ENCODE results near the gene ICA1L.
"Not testable (repeated sequence)": the region's sequence is repeated elsewhere in the genome, so short reads cannot be mapped to it uniquely, and the experiment has no call there.

The ICA1L gene

DNA sequence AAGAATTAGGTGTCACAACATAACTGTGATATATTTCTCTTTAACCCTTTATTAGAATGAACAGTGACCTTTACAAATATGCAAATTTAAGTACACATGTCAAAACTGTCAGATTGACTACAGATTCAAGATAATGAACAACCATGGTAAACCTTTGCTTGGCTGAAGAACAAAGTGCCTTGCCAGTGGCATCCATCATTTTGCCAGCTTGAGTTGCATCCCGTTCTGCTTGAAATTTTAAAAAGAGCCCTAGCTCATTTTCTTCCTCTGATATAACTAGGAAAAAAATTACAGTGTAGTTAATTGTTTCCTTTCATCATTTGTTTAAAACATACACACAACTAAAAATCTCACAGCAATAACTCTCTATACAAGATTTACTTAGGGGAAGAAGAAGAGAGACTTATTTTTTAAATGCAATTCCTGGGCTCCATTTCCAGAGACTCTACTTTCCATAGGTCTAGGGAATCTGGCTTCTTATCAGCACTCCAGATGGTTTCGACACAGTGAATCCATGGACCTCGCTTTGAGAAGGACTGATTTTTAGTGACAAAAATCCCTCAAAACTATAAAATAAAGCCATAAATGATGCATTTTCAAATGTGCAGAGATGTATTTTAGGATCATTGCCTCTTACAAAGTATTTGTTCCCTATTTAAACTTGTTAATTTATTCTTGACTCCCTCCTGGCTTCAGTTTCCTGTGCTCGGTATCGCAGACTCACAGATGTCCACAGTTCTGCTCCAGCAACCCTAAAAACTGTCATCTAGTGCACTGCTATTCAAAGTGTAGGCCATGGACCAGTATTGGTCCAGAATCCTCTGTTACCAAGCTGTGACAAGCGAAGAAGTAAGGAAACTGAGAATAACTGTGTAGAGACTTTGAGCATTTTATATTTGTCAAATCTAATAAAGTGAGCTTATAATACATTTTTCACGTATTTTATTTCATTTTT lies 50.1 kb downstream of the ICA1L start:
- H3K9me3 Mint-ChIP-seq = no peaks in the 10 kb centered on the region
- no peaks in the 10 kb centered on the region for H3K36me3 Mint-ChIP-seq (ENCODE audit: low read depth)
- no peak overlapping the region for H3K27ac Mint-ChIP-seq
- no peak overlapping the region for H3K4me3 Mint-ChIP-seq
- H3K27me3 Mint-ChIP-seq (ENCODE audit: low read depth) = no peaks in the 10 kb centered on the region
- no peaks in the 10 kb centered on the region for H3K4me1 Mint-ChIP-seq (ENCODE audit: low read depth)

DNA sequence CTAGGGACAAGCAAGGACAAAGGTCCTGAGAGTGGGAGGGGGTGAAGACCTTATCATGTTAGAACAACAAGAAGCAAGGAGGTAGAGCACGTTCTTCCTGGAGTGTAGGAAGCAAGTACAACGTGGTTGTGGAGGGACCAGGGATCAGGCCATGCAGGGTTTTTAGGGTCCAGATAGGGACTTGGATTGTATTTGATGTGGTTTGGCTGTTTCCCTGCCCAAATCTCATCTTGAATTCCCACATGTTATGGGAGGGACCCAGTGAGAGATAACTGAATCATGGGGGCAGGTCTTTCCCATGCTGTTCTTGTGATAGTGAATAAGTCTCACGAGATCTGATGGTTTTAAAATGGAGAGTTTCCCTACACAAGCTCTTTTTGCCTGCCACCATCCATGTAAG lies 53.2 kb downstream of the ICA1L start:
- H3K9me3 Mint-ChIP-seq = no peaks in the 10 kb centered on the region
- H3K4me3 Mint-ChIP-seq = no peak overlapping the region
- no peak overlapping the region for H3K27ac Mint-ChIP-seq
- H3K27me3 Mint-ChIP-seq (ENCODE audit: low read depth) = no peaks in the 10 kb centered on the region
- H3K4me1 Mint-ChIP-seq (ENCODE audit: low read depth) = no peaks in the 10 kb centered on the region
- no peaks in the 10 kb centered on the region for H3K36me3 Mint-ChIP-seq (ENCODE audit: low read depth)

DNA sequence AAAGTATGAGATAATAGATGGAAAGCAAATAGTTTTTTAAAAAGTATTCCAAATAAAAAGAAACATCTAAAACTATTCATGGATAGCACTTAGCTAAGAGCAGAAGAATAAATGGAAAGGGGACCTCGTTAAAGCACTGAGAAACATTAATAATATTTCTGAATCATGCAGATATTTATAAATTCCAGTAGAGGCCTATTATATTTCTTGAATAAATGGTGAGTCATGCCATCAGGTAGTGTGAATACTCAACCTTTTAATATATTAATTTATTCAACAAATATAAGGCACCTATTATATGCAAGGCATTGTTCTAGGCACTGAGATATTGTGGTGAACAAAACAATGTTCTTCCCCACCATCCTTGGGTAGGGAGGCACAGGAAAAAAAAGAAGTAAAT lies 53.8 kb downstream of the ICA1L start:
- H3K27me3 Mint-ChIP-seq (ENCODE audit: low read depth) = no peaks in the 10 kb centered on the region
- no peak overlapping the region for H3K4me3 Mint-ChIP-seq
- H3K4me1 Mint-ChIP-seq (ENCODE audit: low read depth) = no peaks in the 10 kb centered on the region
- no peaks in the 10 kb centered on the region for H3K9me3 Mint-ChIP-seq
- H3K36me3 Mint-ChIP-seq (ENCODE audit: low read depth) = no peaks in the 10 kb centered on the region
- no peak overlapping the region for H3K27ac Mint-ChIP-seq

DNA sequence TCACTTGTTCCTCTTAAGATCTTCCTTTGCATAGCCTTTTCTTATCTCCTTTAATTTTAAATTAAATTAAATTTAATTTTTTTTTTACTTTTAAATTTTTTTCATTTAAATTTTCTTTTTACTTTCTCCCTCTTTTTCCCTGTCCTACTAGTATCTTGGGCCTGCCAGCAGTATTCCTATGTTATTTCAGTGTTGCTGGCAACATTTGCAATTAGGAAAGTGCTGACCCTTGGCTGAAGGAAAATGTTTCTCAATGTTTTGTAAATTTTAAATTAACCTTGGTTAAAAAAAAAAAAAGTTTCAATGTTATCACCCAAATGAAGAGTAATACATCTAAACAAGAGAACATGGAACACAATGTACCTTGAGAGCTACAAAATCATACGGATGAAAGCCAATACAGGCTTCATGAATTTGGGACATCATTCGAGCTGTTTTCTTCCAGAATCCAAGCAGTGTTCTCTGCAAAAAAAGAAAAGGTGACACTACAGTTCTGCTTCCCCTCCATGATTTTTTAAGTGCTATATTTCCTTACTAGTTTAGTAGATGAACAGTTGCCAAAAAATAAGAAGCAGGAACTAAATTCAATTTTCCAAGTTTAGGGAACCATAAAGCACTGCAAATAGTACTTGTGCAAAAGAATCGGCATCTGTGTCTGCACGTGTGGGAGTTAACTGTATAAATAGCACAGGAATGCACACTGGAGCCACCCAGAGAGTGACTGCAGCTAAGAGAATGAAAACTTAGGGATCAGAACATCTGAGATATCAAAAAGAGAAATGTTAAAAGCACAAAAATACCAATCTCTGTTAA lies 55.8 kb downstream of the ICA1L start:
- no peaks in the 10 kb centered on the region for H3K9me3 Mint-ChIP-seq
- no peaks in the 10 kb centered on the region for H3K36me3 Mint-ChIP-seq (ENCODE audit: low read depth)
- no peak overlapping the region for H3K27ac Mint-ChIP-seq
- H3K4me1 Mint-ChIP-seq (ENCODE audit: low read depth) = no peaks in the 10 kb centered on the region
- no peaks in the 10 kb centered on the region for H3K27me3 Mint-ChIP-seq (ENCODE audit: low read depth)
- no peak overlapping the region for H3K4me3 Mint-ChIP-seq

DNA sequence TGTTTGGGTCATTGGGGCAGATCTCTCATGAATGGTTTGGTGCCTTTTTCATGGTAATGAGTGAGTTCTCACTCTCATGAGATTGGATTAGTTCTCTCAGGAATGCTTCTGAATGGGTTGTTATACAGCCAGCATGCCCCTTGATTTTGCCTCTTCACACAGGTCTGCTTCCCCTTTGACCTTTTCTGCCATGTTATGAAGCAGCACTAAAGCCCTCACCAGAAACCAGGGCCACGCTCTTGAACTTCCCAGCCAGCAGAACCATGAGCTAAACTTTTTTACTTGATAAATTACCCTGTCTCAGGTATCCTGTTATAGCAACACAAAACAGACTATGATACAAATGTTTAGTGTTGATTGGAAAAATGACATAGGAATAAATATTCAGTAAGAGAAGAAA lies 57.3 kb downstream of the ICA1L start:
- no peaks in the 10 kb centered on the region for H3K4me1 Mint-ChIP-seq (ENCODE audit: low read depth)
- no peaks in the 10 kb centered on the region for H3K9me3 Mint-ChIP-seq
- no peak overlapping the region for H3K27ac Mint-ChIP-seq
- peaks cover 2% of the 10 kb centered on the region for H3K36me3 Mint-ChIP-seq (ENCODE audit: low read depth)
- H3K27me3 Mint-ChIP-seq (ENCODE audit: low read depth) = no peaks in the 10 kb centered on the region
- no peak overlapping the region for H3K4me3 Mint-ChIP-seq

DNA sequence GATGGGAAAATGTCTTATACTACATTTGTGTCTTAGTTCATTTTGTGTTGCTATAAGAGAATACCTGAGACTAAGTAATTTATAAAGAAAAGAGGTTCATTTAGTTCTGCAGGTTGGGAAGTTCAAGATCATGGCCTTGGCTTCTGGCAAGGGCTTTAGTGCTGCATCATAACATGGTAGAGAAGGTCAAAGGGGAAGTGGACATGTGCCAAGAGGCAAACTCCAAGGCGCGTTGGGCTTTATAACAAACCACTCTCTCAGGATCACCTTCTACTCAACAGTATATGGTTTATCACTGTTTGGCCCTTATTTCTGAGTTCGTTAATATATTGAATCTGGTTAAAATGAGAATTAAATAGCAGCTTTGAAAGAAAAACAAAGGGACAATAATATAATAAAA lies 58.2 kb downstream of the ICA1L start:
- Mint-ChIP-seq H3K36me3 (ENCODE audit: low read depth) (peaks cover 5% of the 10 kb centered on the region), H3K9me3 (peaks cover 3% of the 10 kb centered on the region), H3K4me1 (ENCODE audit: low read depth) (no peaks in the 10 kb centered on the region), H3K4me3 (no peak overlapping the region), H3K27ac (no peak overlapping the region), H3K27me3 (ENCODE audit: low read depth) (no peaks in the 10 kb centered on the region)

DNA sequence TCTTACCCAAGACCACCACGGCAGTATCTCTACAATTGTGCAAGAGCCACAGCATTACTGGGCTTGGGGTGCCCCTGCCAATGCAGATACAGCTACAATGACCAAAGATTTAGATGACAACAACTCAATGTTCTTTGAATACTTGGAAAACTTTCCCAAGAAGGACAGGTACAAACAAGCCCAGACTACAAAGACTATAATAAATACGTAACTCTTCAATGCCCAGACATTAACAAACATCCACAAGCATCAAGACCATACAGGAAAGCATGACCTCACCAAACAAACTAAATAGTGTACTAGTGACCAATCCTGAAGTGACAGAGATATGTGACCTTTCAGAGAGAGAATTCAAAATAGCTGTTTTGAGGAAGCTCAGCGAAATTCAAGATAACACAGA lies 62.8 kb downstream of the ICA1L start:
- Mint-ChIP-seq H3K27ac (no peak overlapping the region), H3K4me3 (no peak overlapping the region), H3K36me3 (ENCODE audit: low read depth) (peaks cover 5% of the 10 kb centered on the region), H3K4me1 (ENCODE audit: low read depth) (no peaks in the 10 kb centered on the region), H3K27me3 (ENCODE audit: low read depth) (no peaks in the 10 kb centered on the region), H3K9me3 (peaks cover 3% of the 10 kb centered on the region)

DNA sequence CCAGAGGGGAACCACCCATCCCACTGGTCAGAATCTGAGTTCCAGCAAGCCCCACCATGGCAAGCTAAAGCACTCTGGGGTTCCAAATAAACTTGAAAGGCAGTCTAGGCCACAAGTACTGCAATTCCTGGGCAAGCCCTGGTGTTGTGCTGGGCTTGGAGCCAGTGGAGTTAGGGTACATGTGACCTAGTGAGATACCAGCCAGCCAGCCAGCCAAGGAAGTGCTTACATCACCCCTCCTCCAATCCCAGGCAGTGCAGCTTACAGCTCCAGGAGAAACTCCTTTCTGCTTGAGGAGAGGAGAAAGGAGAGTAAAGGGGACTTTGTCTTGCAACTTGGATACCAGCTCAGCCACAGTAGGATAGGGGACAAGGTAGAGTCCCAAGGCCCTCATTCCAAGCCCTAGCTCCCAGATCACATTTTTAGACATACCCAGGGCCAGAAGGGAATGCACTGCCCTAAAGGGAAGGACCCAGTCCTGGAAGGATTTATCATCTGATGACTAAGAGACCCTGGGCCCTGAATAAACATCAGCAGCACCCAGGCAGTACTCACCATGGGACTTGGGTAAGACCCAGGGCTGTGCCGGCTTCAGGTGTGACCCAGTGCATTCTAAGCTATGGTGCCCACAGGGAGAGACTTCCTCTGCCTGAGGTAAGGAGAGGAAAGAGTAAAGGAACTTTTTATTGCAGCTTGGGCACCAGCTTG lies 64.0 kb downstream of the ICA1L start:
- H3K4me3 Mint-ChIP-seq; H3K27me3 Mint-ChIP-seq (ENCODE audit: low read depth); H3K9me3 Mint-ChIP-seq; H3K4me1 Mint-ChIP-seq (ENCODE audit: low read depth); H3K36me3 Mint-ChIP-seq (ENCODE audit: low read depth); H3K27ac Mint-ChIP-seq: not testable (repeated sequence)

DNA sequence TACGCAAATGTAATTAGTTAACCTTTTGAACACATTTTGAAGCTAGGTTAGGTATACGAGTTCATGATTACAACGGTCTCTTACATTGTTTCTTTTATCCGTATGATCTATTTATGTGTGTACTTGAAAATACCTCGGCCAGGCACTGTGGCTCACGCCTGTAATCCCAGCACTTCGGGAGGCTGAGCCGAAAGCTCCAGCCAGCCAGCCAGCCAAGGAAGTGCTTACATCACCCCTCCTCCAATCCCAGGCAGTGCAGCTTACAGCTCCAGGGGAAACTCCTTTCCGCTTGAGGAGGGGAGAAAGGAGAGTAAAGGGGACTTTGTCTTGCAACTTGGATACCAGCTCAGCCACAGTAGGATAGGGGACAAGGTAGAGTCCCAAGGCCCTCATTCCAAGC lies 65.7 kb downstream of the ICA1L start:
- H3K4me3 Mint-ChIP-seq; H3K4me1 Mint-ChIP-seq (ENCODE audit: low read depth); H3K9me3 Mint-ChIP-seq; H3K36me3 Mint-ChIP-seq (ENCODE audit: low read depth); H3K27ac Mint-ChIP-seq; H3K27me3 Mint-ChIP-seq (ENCODE audit: low read depth): not testable (repeated sequence)

DNA sequence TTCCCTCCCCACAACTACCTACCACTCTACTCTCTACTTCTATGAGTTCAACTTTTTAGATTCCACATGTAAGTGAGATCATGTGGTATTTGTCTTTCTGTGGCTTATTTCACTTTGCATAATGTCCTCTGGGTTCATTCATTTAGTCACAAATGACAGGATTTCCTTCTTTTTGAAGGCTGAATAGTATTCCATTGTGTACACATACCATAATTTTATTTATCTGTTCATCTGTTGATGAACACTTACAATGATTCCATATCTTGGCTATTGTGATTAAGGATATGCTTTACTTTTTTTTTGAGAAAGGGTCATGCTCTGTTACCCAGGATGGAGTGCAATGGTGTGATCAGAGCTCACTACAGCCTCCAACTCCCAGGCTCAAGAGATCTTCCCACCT lies 73.6 kb downstream of the ICA1L start:
- H3K27ac Mint-ChIP-seq = no peak overlapping the region
- H3K9me3 Mint-ChIP-seq = peaks cover 15% of the 10 kb centered on the region
- no peaks in the 10 kb centered on the region for H3K27me3 Mint-ChIP-seq (ENCODE audit: low read depth)
- no peaks in the 10 kb centered on the region for H3K4me1 Mint-ChIP-seq (ENCODE audit: low read depth)
- H3K36me3 Mint-ChIP-seq (ENCODE audit: low read depth) = peaks cover 10% of the 10 kb centered on the region
- no peak overlapping the region for H3K4me3 Mint-ChIP-seq

DNA sequence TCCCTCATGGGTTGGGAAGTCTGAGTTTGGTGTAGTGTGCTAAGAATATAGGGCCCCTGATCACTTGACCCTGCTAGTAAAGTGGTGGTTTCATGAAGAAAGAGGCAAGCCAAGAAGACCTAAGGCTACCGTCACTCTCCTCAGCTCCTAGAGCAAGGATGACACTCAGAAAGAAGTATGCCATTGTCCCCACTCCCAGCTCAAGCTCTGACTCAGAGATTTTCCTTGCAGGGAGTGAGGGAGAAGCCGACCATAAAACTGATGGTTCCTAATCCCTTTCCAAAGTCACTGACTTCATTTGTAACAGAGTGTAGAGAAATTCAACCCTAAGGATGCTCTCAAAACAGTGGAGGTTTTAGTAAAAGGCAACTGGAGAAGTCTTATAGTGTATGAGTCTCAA lies 80.9 kb downstream of the ICA1L start:
- H3K27me3 Mint-ChIP-seq (ENCODE audit: low read depth) = no peaks in the 10 kb centered on the region
- H3K36me3 Mint-ChIP-seq (ENCODE audit: low read depth) = peaks cover 4% of the 10 kb centered on the region
- H3K4me1 Mint-ChIP-seq (ENCODE audit: low read depth) = no peaks in the 10 kb centered on the region
- H3K27ac Mint-ChIP-seq = no peak overlapping the region
- no peaks in the 10 kb centered on the region for H3K9me3 Mint-ChIP-seq
- no peak overlapping the region for H3K4me3 Mint-ChIP-seq

DNA sequence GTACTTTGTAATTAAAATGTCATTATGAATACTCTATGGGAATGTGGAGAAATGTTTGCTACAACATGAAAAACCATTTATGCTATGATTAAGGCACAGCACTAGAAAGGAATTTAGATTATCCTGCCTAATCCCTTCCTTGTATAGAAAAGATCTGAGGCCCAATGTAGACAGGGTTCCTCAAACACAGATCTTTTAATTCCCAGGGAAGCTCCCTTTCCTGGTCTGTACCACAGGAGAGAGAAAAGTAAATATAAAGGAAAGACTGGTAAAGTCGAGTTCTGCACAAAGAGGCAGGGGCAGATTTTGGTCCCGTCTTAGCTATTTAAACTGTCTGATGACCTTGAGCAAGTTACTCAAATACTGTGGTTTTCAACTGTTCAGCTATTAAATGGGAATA lies 84.7 kb downstream of the ICA1L start:
- no peaks in the 10 kb centered on the region for H3K9me3 Mint-ChIP-seq
- no peaks in the 10 kb centered on the region for H3K4me1 Mint-ChIP-seq (ENCODE audit: low read depth)
- no peak overlapping the region for H3K4me3 Mint-ChIP-seq
- H3K36me3 Mint-ChIP-seq (ENCODE audit: low read depth) = peaks cover 5% of the 10 kb centered on the region
- no peak overlapping the region for H3K27ac Mint-ChIP-seq
- H3K27me3 Mint-ChIP-seq (ENCODE audit: low read depth) = no peaks in the 10 kb centered on the region

DNA sequence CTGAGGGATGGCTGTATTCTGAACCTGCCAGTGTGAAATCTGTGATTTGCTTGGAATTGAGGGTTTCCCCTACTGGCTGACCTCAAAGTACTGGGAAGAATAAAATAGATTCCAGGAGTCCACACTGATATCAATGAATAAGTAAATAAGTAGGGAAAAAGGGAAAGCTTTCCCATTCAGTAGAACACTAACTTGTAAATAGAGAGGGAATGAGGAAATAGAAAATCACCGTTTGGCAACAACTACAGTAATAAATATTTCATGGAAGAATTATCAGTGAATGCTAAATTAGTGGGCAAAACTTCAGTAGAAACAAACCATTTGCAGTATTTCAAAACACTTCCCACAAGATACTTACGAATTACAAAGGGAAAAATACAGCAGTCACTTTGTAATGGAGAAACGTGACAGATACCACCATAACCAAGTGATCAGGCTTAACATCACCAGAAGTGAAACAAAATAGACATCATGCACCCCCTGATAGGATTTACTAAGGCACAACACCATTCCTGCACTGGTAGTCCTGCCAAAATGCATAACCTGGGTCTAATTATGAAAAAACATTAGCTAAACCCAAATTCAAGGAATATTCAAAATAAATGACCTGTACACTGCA lies 88.5 kb downstream of the ICA1L start:
- Mint-ChIP-seq H3K4me3 (no peak overlapping the region), H3K27me3 (ENCODE audit: low read depth) (no peaks in the 10 kb centered on the region), H3K9me3 (no peaks in the 10 kb centered on the region), H3K27ac (no peak overlapping the region), H3K36me3 (ENCODE audit: low read depth) (peaks cover 5% of the 10 kb centered on the region), H3K4me1 (ENCODE audit: low read depth) (no peaks in the 10 kb centered on the region)

DNA sequence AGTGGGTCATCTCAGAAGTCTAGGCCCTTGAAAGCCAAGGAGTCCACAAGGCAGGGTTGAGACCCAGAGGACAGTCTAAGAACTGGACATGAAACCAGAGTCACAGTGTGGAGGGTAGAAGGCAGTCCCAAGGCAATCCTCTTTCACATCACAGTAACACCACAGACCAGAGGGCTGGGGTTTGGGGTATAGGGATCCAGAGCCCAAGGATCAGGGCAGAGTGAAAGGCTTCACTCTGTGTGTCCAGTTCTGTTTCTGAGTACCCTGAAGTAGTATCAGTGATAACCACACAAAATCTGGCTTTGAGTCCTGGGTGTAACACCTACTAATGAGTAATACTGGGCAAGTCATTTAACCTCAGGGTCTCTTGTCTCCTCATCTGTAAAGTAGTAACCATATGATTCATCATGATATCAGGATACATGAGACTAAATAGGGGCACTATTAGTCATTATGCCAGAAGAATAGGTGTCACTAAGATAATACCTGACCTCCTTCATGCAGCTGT lies 91.0 kb downstream of the ICA1L start:
- Mint-ChIP-seq H3K36me3 (ENCODE audit: low read depth) (peaks cover 3% of the 10 kb centered on the region), H3K4me3 (no peak overlapping the region), H3K9me3 (no peaks in the 10 kb centered on the region), H3K27me3 (ENCODE audit: low read depth) (no peaks in the 10 kb centered on the region), H3K4me1 (ENCODE audit: low read depth) (no peaks in the 10 kb centered on the region), H3K27ac (no peak overlapping the region)
